SK-N-MC (cell line): ENCODE data around the gene EDN2.

Experiments
- EZH2 ChIP-seq: fragments of 200-600 bp; sonication (generic); IDR thresholded peaks from one replicate; pipeline ENCODE4 v1.6.1; 2017; ENCODE audit warnings: antibody characterized with exemption
- POLR2AphosphoS5 ChIP-seq: IDR thresholded peaks from 2 replicates; pipeline ENCODE4 v1.6.1; 2012; ENCODE audit warnings: mild to moderate bottlenecking, low read depth, low read length, borderline replicate concordance

DNA sequence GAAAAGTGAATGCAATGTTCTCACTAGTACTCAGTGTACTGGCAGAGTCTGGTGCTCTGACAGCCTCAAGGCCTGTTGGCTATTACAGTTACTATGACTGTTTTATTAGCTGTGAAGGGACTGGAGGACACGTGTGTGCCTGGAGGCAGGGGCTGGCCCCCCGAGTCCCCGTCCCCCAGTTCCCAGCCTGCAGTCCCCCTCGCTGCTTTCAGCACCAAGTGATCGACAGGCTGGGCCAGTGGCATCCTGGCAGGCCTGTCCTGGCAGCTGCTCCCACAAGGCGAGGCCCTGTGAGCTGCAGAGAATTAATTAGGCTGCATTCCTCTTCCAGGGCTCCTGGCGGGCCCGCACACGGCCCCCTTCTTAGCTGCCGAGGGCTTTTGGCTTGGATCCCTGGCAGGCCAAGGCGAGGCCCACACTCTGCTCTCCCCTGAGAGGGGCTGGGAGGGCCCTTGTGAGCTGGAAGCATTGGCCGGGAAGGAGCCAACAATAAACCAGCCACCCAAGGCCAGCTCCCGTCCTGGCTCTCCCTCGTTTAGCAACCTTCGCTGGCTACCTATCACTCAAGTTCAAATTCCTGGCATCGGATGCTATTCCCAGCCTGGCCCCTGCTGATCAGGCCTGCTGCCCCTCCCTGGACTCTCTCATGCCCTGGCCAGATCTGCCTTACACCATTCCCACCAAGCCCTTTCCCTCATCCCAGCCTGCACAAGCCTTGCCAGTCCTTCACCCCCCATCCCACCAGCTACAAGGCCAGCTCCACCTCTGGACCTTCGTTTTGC lies 9.8 kb downstream of the EDN2 start:
- TF ChIP-seq POLR2AphosphoS5, result no peak
- TF ChIP-seq EZH2, result no peak
